SIG-M5 (cell line): ENCODE results near the gene SNX3.
"Not testable (repeated sequence)": the region's sequence is repeated elsewhere in the genome, so short reads cannot be mapped to it uniquely, and the experiment has no call there.

ENCODE experiments used
- DNase-seq: peaks from one replicate; lab custom pipeline; 2025; lab: John Stamatoyannopoulos, UW

Gene SNX3

DNA sequence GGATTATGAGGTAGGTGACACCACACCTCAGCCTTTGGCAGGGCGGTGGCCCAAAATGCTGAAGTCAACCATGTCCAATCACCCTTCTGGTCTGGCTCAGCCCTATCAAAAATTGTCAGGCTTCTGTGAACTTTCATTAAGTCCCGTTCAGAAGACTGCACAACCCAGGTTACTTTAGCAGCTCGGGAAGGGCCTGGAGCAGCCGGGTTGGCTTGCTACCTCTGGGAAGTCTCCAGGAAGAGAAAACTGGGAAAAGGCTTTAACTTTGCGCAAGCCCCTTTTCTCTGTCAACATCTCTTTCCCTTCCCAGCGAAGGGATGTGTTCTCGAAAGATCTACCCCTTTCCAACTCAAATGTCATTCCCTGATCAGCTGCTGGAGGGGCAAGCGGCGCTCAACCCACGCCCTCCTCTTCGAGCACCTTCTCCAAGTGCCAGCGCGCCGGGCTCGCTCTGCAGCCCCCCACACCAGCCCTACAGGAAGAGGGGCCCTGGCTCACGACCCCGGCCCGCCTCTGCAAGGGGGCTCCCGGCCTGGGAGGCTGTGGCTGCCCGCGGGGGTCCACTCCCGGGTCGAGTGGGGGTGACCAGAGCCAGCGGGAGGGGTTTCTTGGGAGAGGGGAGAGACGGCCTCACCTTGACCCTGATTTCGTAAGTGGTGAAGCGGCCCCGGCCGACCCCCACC lies 573 bp downstream of the SNX3 start:
- no peak for DNase-seq

DNA sequence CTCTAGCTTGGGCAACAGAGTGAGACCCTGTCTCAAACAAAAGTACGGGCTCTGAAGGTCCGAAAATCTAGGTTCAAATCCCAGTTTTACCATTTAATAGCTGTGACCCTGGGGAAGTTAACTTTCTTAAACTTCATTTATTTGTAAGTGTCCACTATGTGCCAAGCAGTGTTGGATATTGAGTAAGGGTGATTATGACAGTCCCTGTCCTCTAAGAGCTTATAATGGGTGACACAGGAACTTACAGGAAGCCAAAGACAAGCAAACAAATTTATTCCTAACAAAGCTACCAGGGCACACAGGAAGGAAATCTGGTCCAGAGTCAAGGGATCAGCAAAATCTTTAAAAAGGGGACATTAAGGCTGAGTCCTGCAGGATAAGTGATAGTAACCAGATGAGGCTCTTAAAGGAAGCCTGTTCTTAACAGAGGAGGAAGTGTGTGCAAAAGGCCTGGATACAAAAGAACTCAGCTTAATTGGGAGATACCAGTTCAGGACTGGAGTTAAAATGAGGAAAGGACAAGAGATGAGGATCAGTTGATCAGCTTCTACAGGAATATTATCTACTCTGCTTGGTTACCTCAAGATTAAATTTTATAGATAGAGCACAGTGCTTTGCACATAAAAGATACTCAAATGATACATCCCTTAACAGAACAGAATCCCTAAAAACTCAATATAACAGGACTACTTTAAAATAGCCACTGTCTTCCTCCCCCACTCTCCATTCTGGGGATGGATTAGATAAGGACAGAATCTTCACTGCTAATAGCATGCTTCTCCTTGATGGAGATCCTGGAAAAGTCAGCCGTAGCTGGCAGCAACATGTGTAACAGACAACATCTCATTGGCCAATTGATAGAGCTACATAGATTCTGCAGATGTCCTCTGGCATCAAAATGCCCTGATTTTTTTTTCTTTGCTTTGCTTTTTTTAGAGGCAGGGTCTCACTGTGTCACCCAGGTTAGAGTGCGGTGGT lies 6.1 kb downstream of the SNX3 start:
- no peak for DNase-seq

DNA sequence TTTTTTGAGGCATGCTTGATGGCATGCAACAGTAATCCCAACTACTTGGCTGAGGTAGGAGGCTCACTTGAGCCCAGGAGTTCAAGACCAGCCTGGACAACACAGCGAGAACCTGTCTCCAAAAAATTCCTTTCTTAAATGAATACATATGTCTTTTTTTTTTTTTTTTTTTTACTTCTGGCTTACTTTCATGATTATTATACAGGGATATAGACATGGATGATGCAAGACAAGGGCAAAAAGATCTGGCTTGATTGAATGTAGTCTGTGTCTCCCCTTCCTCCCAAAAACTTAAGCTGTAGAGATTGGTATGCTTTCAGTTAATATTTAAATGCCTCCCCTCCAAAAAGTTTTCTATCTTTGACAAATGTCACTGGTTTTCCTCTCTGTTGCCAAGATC lies 7.6 kb downstream of the SNX3 start:
- DNase-seq, result no peak

DNA sequence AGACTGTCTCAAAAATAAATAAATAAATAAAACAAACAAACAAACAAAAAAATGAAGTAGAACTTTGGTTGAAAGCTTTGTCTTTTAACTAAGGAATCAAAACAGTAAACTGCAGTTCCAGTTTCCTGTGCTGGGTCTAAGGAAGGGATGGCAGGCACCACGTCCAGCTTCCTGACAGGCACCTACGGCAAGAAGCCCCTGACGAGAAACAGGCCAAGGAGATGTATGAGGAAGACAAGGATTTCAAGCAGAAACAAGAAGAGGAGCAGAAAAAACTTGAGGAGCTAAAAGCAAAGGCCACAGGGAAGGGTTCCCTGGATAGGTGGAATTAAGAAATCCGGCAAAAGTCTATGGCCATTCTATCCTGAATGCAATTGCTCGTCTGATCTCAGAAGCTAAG lies 8.8 kb downstream of the SNX3 start:
- DNase-seq, result no peak

DNA sequence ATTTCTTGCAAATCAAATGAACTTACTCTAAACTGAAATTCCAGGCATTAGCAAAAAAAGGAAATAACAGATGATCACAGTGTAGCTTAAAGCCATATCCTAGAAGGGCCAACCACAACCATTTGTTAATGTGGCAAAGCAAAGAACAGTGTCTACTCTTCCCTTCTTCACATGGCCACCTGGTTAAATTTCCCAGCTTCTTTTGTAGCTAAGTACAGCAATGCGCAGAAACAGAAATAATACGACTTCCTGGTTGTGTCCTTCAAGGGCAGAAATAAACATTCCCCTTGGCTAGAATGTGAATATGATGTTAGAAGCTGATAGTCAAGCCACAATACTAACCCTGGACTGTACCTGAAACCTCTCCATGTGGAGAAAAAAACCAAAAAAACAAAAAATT lies 9.6 kb downstream of the SNX3 start:
- DNase-seq, result no peak

DNA sequence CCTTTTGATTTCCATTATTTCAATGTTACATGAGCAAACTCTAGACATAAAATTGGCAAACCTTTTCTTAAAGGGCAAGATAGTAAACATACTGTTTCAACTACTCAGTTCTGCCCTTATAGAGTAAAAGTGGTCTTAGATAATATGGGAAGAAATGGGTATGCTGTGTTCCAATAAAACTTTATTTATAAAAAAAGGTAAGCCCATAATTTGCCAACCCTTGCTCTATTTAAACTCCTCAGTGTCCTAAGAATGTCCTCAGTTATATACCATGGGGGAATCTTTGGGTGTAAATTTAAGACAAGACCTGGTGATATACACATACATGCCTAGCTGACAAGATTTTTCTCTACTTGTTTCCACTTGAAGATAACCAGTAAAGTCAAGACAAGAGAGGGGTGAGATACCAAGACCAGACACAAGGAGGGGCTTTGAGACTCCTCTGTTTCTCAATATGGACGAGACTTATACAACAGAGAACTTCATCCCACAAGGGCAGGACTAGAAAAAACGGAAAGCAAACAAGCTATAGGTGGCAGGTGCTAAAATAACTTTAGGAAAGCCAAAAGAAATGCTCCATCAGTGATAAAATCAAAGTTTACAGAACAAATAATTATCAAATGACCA lies 10.5 kb downstream of the SNX3 start:
- no peak for DNase-seq

DNA sequence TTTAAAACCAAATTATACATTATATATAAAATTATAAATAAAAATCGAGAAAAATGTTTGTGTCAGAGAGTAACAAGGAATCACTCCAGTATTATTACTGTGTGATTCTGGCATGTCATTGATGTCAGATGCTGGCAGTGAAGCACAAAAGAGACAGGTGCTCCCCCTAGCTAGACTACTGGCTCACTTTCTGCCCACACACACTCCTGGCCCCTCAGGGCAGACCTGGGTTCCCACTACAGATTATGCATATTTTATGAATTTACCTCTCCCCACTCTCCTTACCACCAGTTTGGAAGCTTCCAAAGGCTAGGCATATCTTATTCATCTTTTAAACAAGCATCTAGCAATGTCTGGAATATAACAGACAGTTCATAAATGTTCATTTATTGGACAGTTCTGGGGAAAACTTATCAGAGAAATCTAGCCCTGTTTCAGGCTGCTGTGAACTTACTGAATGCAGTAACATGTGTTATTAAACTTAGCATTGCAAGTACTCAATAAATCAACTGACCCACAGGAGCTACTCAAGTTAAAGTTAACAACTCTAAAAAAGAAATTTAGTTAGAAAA lies 12.8 kb downstream of the SNX3 start:
- DNase-seq, result no peak

DNA sequence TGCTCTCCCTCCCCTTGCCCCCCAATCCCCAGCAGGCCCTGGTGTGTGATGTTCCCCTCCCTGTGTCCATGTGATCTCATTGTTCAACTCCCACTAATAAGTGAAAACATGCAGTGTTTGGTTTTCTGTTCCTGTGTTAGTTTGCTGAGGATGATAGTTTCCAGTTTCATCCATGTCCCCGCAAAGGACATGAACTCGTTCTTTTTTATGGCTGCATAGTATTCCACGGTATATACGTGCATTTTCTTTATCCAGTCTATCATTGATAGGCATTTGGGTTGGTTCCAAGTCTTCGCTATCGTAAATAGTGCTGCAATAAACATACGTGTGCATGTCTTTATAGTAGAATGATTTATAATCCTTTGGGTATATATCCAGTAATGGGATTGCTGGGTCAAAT lies 15.7 kb downstream of the SNX3 start:
- not testable (repeated sequence) for DNase-seq

DNA sequence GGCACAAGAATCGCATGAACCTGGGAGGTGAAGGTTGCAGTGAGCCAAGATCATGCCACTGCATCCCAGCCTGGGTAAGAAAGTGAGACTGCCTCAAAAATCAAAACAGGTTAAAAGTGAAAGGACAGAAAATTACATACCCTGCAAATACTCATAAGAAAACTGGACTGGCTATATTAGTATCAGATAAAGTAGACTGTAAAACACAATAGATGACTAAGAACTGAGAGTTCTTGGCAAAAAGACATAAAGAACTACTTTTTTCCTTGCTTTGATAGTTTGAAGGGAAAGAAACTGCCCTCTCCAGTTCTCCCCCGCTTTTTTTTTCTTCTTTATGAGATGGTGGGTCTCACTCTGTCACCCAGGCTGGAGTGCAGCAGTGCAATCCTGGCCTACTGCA lies 17.0 kb downstream of the SNX3 start:
- no peak for DNase-seq

DNA sequence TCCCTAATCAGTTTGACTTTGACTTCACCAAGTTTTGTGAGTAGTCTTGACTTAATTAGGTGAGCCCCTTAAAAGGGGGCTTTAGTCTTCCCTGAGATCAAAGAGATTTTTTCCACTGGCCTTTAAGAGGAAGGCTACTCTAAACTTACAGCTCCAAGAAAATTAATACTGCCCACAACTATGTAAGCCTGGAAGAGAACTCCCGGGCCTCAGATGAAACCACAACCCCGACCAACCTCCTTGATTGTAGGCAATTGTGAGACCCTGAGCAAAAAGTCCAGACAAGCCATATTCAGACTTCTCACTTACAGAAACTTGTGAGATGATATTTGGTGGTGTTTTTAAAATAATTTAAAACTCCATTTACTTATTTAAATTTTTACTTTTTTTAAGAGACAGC lies 18.1 kb downstream of the SNX3 start:
- no peak for DNase-seq

DNA sequence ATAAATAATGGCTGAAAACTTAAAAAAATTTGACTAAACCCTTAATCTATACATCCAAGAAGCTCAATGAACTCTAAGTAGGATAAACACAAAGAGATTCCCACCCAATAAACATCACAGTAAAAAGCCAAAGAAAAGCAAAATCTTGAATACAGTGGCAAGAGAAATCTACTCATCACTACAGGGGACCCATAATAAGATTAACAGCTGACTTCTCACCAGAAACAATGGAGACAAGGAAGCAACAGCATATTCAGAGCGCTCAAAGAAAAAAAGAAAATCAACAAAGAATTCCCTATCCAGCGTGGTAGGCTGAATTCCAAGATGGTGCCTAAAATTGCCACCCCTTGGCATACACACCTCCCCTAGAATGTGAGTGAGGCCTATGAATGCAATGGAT lies 18.6 kb downstream of the SNX3 start:
- no peak for DNase-seq

DNA sequence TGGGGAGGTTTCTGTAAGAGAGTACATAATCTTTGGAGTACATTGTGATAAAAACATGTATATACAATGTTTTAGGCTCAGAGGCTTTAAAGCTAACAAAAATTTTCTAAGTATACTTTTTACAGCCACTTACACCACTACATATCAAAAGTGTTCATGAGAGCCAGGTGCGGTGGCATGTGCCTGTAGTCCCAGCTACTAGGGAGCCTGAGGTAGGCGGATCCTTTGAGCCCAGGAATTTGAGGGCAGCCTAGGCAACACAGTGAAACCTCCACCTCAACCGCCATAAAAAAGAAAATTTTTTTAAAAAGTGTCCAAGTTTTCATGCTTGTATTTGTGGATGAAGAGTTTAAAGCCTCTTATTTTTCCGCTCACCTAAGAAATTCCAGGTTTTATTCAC lies 22.5 kb downstream of the SNX3 start:
- DNase-seq, result no peak

DNA sequence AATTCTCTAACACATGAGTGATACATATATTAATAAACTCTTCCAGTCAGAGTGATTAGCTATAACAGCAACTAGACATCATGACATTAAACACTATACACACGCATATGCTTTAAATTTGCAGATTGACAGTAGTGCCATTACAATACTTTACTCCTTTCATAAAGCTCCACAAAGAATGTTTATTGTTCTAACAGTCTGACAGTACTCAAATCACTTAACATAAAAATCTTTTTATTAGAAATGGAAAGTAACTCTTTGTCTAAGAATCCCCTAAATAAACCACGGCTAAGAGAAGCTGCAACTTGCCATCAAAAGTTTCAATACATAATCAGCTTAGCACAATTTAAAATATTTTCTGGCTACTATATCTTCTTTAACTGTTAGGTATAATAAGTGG lies 24.0 kb downstream of the SNX3 start:
- DNase-seq, result no peak

DNA sequence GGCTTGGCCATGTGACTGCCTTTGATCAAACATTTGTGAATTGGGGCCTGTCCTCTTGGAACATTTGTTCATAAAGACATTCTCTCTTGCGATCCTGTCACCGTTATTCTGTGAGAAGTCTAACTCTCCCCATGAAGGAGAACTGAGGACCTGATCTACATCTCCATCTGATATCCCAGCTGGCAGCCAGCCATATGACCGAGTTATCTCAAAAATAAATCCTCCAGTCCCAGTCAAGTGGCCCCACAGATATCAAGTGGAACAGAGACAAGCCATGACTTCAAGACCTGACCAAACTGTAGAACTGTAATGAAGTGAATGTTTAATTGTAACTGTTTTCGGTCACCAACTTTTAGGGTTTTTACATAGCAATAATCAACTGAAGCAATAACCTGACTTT lies 25.7 kb downstream of the SNX3 start:
- no peak for DNase-seq

DNA sequence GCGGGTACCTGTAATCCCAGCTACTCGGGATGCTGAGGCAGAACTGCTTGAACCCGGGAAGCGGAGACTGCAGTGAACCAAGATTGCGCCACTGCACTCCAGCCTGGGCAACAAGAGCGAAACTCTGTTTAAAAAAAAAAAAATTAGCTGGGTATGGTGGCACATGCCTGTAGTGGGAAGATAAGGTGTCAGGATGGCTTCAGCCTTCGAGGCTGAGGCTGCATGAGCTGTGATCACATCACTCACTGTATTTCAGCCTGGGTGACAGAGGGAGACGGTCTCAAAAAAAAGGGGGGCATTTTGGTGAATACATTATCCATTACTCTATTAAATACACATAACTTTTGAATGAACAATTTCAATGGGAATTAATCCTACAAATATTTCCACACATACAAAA lies 32.4 kb downstream of the SNX3 start:
- DNase-seq, result no peak

DNA sequence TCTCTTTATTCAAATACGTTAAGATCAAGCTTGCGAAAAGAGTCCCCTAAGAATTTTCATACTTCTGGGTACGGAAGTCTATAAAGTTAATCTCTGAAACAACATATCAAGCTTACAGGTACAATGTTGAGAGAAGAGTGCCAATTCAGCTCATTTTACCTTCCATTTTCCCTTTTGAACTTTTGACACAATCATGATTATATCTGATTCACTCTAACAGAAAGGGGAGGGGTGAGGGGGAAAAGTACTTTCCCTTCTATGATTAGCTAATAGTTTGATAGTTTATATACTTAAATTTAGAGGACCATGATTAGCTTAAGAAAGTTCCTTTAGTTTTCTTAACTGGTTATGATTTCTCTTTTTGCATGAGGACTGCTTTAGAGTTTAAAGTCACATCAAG lies 33.5 kb downstream of the SNX3 start:
- DNase-seq, result no peak

DNA sequence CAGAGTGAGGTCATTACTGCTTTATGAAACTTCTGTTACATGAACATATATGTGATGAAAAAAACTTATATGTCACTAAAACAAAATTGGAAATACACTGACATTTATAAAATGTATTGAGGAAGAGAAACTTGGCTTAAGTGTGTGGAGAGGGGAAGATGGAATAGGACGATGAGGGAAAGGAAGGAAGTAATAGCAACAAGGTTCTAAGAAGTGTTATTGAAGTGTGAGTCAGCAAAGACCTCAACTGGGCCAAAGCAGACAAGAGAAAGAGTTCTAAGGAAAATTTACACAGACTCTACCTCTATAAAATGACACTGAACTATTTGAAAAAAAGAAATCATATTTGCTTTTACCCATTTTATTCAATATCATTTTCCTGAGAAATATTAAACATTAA lies 38.3 kb downstream of the SNX3 start:
- no peak for DNase-seq

DNA sequence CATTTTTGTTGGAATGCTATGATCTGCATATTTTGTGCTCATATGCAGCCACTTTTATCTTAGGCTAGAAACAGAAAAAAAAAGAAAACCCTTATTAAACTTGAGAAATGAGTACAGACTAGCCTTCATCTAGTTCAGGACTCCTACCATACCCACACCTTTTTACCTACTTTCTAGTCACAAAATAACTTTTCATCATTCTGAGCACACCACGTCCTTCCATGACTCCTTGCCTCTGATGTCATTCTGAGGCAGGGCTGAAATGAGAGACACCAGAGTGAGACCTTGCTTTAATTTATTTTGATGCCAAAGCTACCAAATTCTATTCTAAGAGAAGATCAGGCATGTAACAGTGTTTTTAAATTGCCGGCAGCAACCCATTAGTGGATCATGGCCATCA lies 38.8 kb downstream of the SNX3 start:
- no peak for DNase-seq

DNA sequence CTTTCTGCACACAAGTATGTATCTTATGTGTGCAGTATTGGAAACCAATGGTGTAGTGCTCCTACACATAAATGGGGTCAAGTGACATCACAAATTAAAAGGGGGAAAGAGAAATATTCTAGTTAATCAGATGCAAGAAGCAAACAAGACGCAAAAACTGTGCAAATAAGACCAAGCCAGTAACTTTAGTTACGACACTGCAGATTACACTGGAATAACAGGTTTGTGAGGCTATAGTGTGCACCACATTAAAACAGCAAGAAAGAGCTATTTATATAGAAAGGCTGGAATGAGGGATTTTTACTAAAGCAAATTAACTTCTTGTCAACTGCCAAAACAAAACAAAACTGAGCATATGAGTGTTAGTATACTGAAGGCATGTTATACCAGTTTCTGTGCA lies 49.2 kb downstream of the SNX3 start:
- no peak for DNase-seq

DNA sequence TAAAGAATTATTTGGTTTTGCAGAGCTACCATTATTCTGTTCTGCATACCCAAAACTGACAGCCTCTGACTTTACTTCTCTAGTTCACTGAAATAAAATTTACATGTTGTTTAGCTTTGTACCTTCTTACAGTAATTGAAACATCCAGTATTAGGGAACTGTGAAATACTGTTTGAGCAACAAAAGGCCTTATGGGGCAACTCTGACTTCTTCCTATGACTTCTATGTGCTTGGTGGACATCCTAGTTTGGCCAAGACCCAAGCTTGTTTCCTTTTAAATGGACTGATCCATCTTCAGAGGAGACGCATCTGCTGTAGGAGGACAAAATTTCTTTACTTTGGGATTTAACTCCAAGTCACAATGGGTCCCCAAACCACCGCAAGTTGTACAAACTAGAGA lies 50.3 kb downstream of the SNX3 start:
- no peak for DNase-seq

DNA sequence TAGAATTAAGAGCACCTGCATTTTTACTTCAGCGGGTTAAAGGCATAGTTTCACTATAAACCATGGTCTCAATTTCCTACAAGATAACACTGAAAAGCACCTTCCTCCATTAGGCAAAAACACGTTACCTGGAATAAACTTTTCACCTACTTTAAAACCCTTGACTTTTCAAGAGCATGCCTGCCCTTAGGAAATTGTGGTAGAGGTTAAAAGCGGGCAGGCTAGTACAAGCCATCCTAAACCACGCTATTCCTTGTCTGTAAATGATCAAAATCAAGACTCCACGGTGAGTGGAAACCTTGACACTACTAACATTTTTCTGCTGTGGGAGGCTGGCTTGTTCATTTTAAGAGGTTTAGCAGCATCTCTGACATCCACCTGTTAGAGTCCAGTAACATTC lies 51.1 kb downstream of the SNX3 start:
- DNase-seq, result no peak

DNA sequence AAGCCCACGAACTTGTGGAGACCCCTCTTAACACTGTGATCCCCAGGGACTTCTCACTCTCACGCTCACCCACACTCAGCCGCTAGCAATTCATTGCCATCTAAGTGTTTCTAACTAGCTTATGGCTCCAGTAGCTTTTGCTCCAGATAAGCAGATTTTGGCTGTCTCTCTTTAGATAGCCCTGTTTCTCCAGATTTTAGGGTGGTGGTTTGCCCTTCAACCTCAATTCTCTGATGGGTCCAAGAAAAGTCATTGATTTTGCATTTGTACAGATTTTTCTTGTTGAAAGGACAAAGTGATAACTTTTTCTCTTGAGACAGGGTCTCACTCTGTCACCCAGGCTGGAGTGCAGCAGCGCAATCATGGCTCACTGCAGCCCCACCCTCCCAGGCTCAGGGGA lies 53.8 kb downstream of the SNX3 start:
- DNase-seq, result no peak
